Neural progenitor cell (in vitro differentiated cells): ENCODE results near the gene PCSK6. TPM values are rescaled to one million over a fixed set of nuclear protein-coding genes. Genes with fewer than 3 reads are reported as not detected.
A peak's percentile ranks its signal among the peaks of the same experiment; 100 is the strongest.

Source experiments
- DNase-seq: peaks from one replicate; pipeline ENCODE4 v3.0.0-alpha.2; 2016; ENCODE audit warnings: low spot score
- H2AFZ ChIP-seq: fragments of 200-600 bp; sonication (generic); replicated peaks from 2 replicates; pipeline ENCODE4 v1.6.1; 2016; ENCODE audit warnings: antibody characterized with exemption
- H3F3A ChIP-seq: fragments of 200-600 bp; sonication (generic); 2 replicates; pipeline ENCODE4 v1.6.1; 2016; ENCODE audit warnings: antibody characterized with exemption, low read depth
- H3K27ac ChIP-seq: fragments of 200-600 bp; sonication (generic); 2 replicates; pipeline ENCODE4 v1.5.1; 2016; ENCODE audit warnings: mild to moderate bottlenecking
- H3K27me3 ChIP-seq: fragments of 200-600 bp; sonication (generic); 2 replicates; pipeline ENCODE4 v1.6.1; 2016; ENCODE audit warnings: mild to moderate bottlenecking, moderate library complexity
- H3K36me3 ChIP-seq: fragments of 200-600 bp; sonication (generic); 2 replicates; pipeline ENCODE4 v1.5.1; 2016
- H3K4me1 ChIP-seq: fragments of 200-600 bp; sonication (generic); 2 replicates; pipeline ENCODE4 v1.6.1; 2016; ENCODE audit warnings: mixed run types
- H3K4me2 ChIP-seq: fragments of 200-600 bp; sonication (generic); 2 replicates; pipeline ENCODE4 v1.6.1; 2016
- H3K4me3 ChIP-seq: fragments of 200-600 bp; sonication (generic); 2 replicates; pipeline ENCODE4 v1.5.1; 2016
- H3K79me2 ChIP-seq: fragments of 200-600 bp; sonication (generic); 2 replicates; pipeline ENCODE4 v1.6.1; 2016; ENCODE audit warnings: low read depth
- H3K9ac ChIP-seq: fragments of 200-600 bp; sonication (generic); 2 replicates; pipeline ENCODE4 v1.6.1; 2016
- H3K9me3 ChIP-seq: fragments of 200-600 bp; sonication (generic); 2 replicates; pipeline ENCODE4 v1.5.1; 2016; ENCODE audit warnings: low read depth
- H4K20me1 ChIP-seq: fragments of 200-600 bp; sonication (generic); 2 replicates; pipeline ENCODE4 v1.6.1; 2016; ENCODE audit warnings: low read depth
- H3K27ac Mint-ChIP-seq: 3 replicates; pipeline ENCODE4 v1.8.0; 2021; ENCODE audit warnings: mixed read lengths
- H3K27me3 Mint-ChIP-seq: 2 replicates; pipeline ENCODE4 v1.8.0; 2022; ENCODE audit warnings: low read depth, mild to moderate bottlenecking, inconsistent platforms, moderate library complexity, mixed read lengths; ENCODE audit not compliant: insufficient read depth
- H3K36me3 Mint-ChIP-seq: 3 replicates; pipeline ENCODE4 v1.8.0; 2021; ENCODE audit warnings: mixed read lengths
- H3K4me1 Mint-ChIP-seq: 3 replicates; pipeline ENCODE4 v1.8.0; 2021; ENCODE audit warnings: mixed read lengths
- H3K4me3 Mint-ChIP-seq: 3 replicates; pipeline ENCODE4 v1.8.0; 2021; ENCODE audit warnings: mild to moderate bottlenecking, moderate library complexity, mixed read lengths
- H3K9me3 Mint-ChIP-seq: 3 replicates; pipeline ENCODE4 v1.8.0; 2020; ENCODE audit warnings: mixed read lengths
- CTCF ChIP-seq: fragments of 200-600 bp; sonication (generic); IDR thresholded peaks from 2 replicates; pipeline ENCODE4 v1.5.1; 2017; ENCODE audit warnings: antibody characterized with exemption, mild to moderate bottlenecking
- EZH2 ChIP-seq: fragments of 200-600 bp; sonication (generic); IDR thresholded peaks from 2 replicates; pipeline ENCODE4 v1.6.1; 2017; ENCODE audit warnings: antibody characterized with exemption, mild to moderate bottlenecking, moderate library complexity
- EZH2phosphoT487 ChIP-seq: fragments of 200-600 bp; sonication (generic); IDR thresholded peaks from 2 replicates; pipeline ENCODE4 v1.6.1; 2017; ENCODE audit warnings: antibody characterized with exemption
- total RNA-seq: library from RNA; depleted of rRNA; stranded (reverse); fragments of >200 nt; gene quantifications from 2 replicates; pipeline ENCODE4 v1.2.3, GENCODE V29; 2015; ENCODE audit warnings: low replicate concordance

PCSK6 gene
- total RNA-seq, 1 donor from 2014 or later, result 1.9 TPM

DNA sequence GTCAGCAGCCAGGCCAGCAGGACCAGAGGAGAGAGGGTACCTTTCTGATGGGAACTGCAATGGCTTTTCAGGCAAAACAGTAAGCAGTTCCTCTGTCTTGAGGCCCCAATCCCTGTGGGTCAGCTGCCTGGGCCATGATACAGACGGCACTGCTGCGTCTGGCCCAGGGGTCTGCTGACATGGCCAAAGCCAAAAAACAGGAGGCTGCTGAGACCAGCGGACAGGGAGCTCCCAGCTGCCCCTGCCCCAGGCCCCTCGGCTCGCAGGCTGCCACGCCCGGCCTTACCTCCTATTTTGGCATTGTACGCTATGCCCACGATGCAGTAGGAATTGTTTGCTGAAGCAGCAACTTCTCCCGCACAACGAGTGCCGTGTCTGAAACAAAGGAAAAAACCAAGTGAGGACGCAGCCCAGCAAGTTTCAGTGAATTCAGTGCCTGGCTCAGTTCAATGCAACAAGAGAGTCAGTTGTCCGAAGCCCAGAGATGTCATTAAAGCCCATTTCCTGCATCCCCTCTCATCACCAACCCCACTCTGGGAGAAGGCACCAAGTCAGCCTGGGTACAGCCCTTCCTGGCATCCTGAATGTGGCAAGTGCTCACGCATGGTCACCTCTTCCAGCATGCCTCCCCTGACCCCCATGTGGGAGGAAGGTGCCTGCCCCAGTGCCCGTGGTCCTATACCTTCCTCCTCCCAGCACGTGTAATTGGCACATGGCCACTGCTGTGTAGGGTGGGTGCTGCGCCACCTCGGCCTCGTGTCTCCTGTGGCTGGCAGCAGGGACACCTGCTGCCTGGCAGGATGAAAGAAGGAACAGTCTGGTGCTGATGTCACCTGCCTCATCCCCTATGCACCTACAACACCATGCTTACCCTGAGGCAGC is 61.7 kb downstream of the PCSK6 start:
- no peaks in the 10 kb centered on the region for H3K9me3 Mint-ChIP-seq
- Histone ChIP-seq H3K27me3 (no peaks in the 10 kb centered on the region), H3K4me3 (no peak overlapping the region), H3K27ac (no peak overlapping the region), H3K4me2 (no peak overlapping the region), H3K36me3 (no peaks in the 10 kb centered on the region), H3K79me2 (no peaks in the 10 kb centered on the region), H3K9ac (no peak overlapping the region), H4K20me1 (no peaks in the 10 kb centered on the region), H3K4me1 (no peaks in the 10 kb centered on the region), H2AFZ (no peak overlapping the region), H3K9me3 (no peaks in the 10 kb centered on the region), H3F3A (no peaks in the 10 kb centered on the region)
- peaks cover 29% of the 10 kb centered on the region for H3K4me1 Mint-ChIP-seq
- TF ChIP-seq EZH2phosphoT487 (no peak), CTCF (no peak), EZH2 (no peak)
- no peak overlapping the region for H3K4me3 Mint-ChIP-seq
- DNase-seq, result no peak
- H3K36me3 Mint-ChIP-seq, result no peaks in the 10 kb centered on the region
- no peak overlapping the region for H3K27ac Mint-ChIP-seq
- H3K27me3 Mint-ChIP-seq, result peaks cover 7% of the 10 kb centered on the region

DNA sequence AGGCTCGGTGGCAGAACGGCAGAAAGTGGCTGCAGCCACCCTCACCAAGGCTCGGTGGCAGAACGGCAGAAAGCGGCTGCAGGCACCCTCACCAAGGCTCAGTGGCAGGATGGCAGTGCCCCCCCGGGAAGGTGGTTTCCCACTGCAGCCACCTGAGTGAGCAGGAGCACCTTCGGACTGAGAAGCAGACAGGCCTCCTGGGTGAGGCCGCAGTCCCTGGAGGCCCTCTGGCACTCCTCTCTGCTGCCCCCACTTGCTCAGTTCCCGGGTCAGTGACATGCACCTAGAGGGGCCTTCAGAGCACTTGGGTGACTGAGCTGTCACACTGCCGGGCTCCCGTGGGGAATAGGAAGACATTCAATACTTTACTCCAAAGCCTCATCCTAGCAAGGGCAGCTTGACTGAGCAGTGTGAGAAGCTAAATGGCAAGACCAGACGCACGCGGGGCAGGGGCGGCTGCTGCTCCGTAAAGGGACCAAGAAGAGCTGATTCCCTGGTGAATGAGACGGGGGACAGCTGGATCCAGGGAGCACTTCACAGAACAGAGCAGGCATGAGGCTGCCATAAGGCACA is 62.7 kb downstream of the PCSK6 start:
- Mint-ChIP-seq H3K4me3 (no peak overlapping the region), H3K4me1 (peaks cover 29% of the 10 kb centered on the region), H3K27me3 (peaks cover 9% of the 10 kb centered on the region), H3K9me3 (no peaks in the 10 kb centered on the region), H3K36me3 (peaks cover 2% of the 10 kb centered on the region), H3K27ac (no peak overlapping the region)
- no peak overlapping the region for H3K27ac ChIP-seq
- H3F3A ChIP-seq, result no peaks in the 10 kb centered on the region
- DNase-seq, result no peak
- no peak overlapping the region for H3K4me2 ChIP-seq
- H3K4me1 ChIP-seq, result no peaks in the 10 kb centered on the region
- H3K79me2 ChIP-seq, result no peaks in the 10 kb centered on the region
- no peak overlapping the region for H2AFZ ChIP-seq
- H3K4me3 ChIP-seq, result no peak overlapping the region
- TF ChIP-seq EZH2phosphoT487, result no peak
- no peak for TF ChIP-seq EZH2
- no peak for TF ChIP-seq CTCF
- no peaks in the 10 kb centered on the region for H3K27me3 ChIP-seq
- H3K36me3 ChIP-seq, result no peaks in the 10 kb centered on the region
- H4K20me1 ChIP-seq, result no peaks in the 10 kb centered on the region
- no peaks in the 10 kb centered on the region for H3K9me3 ChIP-seq
- no peak overlapping the region for H3K9ac ChIP-seq

- Histone ChIP-seq H3K79me2 (no peaks in the 10 kb centered on the region), H4K20me1 (no peaks in the 10 kb centered on the region), H2AFZ (peak overlapping the region; percentile 34), H3K4me3 (no peak overlapping the region), H3K36me3 (no peaks in the 10 kb centered on the region), H3K27ac (no peak overlapping the region), H3K9ac (no peak overlapping the region), H3K9me3 (no peaks in the 10 kb centered on the region), H3K27me3 (no peaks in the 10 kb centered on the region), H3F3A (no peaks in the 10 kb centered on the region), H3K4me2 (no peak overlapping the region), H3K4me1 (no peaks in the 10 kb centered on the region)
- no peak for DNase-seq
- Mint-ChIP-seq H3K36me3 (peaks cover 2% of the 10 kb centered on the region), H3K9me3 (no peaks in the 10 kb centered on the region), H3K4me3 (no peak overlapping the region), H3K27me3 (peaks cover 9% of the 10 kb centered on the region), H3K4me1 (peaks cover 29% of the 10 kb centered on the region), H3K27ac (peak overlapping the region; percentile 29)
- no peak for TF ChIP-seq CTCF
- no peak for TF ChIP-seq EZH2phosphoT487
- TF ChIP-seq EZH2, result no peak
These were observed 63.6 kb downstream of the PCSK6 start for GRCh38 chr15:101425787-101426365.
